Measurements from ENCODE around the gene PLAGL1.

- TF ChIP-seq CTCF (IDR thresholded peaks at IDR 0.05) (no peak), EP300 (IDR thresholded peaks at IDR 0.05) (no peak), POLR2A (IDR thresholded peaks at IDR 0.05) (no peak), POLR2AphosphoS5 (IDR thresholded peaks at IDR 0.05) (no peak)
Observed at GRCh38 chr6:143928853-143929252, 79.2 kb downstream of the PLAGL1 start.
